GM19395 (cell line): Measurements from ENCODE around the gene SERPINB12.

Experiments
- ATAC-seq: cut with Tn5 transposase; IDR thresholded peaks from one replicate; pipeline ENCODE4 v1.9.1; 2021; ENCODE audit warnings: mild to moderate bottlenecking, moderate library complexity; ENCODE audit not compliant: unreplicated experiment

The SERPINB12 gene

DNA sequence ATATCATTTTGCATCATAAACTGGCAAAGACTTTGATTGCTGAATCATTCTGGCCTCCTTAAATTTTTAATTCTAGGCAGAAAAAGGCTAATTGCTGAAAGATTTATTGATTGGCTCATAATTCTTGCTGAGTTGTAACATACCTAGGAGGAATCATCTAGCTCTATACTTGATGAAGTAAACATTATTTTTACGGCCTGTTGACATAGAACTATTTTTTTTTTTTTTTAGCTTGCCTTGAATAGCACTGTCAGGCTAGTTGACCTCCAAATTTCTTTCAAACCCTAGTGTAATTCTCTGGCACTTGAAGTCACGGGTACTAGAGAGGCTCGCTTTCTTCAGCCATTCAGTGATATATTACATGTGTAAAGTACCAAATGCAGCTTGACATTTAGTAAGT is 2.8 kb downstream of the SERPINB12 start:
- ATAC-seq: no peak

DNA sequence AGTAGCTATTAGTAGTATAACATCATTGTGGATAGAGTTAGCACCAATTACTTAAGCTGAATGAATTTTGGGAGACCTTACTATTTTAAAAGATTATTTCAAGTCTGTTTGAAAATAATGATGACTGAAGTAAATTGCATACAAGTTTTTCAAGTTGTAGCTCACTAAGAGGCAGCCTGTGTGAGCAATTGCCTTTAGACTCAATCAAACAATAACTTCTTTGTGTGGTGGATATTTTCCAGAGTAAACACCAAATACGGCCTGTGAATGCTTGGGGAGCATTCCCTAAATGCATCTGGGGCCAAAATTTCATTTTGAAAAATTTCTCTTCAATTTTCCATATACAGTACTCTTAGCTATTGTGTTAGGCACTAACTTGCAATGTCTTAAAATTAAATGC is 7.9 kb downstream of the SERPINB12 start:
- ATAC-seq: no peak

DNA sequence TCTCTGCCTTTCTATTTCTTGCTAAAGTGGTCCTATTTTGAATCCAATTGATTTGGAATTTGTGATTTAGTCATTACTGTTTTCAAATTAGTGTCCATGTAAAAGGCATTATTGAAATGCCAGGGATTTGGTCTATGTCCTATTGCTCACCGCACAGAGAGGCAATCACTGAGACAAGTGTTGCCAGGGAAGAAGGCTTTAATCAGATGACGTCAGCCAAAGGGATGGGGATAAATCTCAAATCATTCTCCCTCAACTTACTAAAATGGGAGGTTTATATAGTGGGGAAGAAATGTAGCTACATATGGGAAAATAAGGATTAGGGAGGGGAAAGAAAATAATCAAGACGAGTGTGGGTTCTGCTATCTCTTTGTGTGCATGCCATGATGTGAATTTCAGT is 9.6 kb downstream of the SERPINB12 start:
- ATAC-seq: no peak

DNA sequence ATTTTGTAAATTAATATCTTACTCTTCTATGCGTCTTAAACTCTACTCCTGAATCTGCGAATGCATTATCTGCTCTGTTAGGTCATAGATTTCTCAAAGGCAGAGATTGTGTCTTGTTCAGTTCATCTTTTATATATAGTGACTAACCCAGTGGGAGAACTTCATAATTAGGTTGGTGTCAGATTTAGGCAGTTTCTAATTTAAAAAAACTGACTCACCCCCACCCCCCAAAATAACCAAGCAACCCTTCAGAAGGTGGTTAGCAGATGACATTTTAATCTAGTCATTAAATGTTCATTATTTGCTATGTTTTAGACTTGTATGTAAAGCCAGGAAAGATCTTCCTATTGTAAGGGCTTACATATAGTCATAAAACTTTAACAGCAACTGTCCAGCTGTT is 10.4 kb downstream of the SERPINB12 start:
- ATAC-seq: no peak

DNA sequence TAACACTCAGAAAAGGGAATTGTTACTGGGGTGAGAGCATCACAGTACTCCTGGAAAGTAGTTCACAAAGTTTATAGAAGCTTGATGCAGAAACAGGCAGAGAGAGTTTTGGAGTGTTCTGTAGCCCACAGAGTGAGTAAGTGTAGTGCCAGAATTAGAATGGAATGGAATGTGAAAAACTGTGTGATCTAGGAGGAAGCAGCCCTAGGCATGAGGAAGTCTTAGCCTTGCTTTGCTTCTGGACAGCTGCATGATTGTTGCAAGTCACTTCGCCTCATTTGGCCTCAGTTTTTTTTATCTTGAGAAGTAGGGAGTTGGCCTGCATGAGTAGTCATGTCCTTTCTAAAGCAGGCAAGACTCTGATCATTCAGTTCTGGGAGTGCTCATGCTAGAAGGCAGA is 10.9 kb downstream of the SERPINB12 start:
- no peak for ATAC-seq

DNA sequence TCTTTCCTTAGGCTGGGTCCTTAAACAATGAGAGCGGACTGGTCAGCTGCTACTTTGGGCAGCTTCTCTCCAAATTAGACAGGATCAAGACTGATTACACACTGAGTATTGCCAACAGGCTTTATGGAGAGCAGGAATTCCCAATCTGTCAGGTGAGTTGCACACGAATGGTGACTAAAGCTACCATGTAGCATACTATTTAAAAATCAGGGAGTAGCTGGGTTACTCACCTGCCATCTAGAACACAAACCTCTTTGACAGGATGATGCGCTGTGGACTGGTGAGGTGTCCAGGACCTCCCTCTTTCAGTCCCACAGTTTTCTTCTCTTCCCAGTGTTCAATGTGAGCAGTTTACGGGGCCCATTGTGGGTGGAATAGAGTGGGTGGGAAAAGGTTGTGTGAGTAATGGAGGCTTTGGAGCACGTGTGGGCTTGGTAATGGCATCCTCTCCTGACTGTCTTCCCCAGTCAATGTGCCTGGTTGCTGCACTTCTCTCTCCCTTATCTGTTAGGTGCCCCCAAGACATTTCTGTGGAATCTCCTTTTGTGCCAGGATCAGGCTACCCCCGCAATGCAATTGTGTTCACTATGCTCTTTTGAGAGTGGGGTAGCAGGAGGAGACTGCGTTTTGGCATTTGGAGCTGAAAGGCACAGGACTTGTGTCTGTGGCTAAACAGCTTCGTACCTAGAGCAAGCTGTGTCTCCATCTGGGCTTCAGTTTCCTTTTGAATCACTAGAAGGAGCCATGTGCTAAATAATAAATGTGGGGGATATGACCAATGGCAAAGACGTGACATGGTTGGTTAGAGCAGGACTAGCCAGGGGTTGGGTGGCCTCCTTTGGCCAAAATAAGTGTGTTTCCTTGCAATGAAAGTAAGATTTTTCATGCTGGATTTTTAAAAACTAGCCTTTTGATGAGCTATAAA is 17.7 kb downstream of the SERPINB12 start:
- ATAC-seq: peak; percentile 43

DNA sequence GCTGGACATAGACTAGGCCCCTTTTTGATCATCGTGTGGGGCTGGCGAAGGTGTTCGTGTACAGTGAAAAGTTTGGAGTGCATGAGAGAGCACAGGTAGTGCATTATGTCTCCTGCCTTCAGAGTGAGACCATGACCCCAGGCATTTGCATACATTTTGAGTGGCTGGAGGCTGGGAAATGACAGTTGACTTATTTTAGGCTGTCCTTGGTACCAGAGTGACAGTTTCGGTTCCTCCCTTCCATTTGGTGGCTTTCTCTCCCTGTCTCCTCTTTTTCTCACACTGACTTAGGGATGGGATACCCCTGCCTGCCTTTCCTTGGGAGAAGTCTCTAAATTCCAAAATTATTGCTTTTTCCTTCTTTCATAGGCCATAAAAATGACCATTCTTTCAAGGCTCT is 20.1 kb downstream of the SERPINB12 start:
- ATAC-seq: peak; percentile 79

DNA sequence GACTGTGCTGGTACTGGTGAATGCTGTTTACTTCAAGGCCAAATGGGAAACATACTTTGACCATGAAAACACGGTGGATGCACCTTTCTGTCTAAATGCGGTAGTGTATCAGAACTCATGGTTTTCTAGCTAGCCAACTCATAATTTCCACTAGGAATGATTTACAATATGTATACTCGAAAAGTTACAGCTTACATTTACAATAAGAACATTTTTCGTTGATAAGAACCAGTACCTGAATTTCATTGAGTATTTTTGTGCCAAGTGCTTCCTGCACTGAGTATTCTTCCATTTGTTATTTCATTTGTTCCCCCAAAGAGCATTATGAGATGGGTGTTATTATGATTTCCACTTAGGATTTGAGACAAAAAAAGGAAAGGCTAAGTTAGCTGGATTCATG is 21.9 kb downstream of the SERPINB12 start:
- no peak for ATAC-seq

DNA sequence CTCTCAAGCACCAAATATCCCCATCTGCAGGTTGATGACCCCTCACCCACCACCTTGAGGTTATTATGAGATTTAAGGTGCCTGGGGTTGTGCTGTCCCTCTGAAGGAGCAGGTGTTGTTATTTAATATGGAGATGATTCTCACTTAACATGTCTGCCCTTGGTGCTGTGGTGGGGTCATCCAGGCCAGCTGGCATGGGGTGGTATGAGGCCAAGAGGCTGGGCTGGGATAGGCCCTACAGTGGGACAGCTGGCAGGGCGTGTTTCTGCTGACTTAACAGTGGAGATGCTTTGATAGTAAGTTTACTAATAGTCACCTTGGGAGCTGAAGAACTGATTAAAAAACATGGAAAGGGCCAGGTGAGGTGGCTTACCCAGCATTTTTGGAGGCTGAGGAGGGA is 22.4 kb downstream of the SERPINB12 start:
- ATAC-seq: no peak

DNA sequence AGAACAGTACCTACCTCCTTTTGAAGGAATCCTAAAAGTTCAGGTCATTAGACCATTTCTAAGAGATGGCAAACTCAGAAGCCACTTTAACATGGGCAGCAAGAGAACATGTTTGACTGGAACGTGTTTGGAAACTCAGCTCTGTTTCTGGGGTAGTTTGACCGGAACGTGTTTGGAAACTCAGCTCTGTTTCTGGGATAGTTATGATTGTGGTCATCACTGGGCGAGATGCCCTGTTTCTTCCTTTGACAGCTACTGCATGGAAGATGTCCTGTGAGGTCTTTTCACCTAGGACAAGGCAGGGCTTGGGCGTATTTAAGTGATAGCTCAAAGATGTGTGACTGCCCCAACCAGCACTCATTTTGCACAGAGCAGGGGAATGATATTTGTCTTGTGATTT is 25.1 kb downstream of the SERPINB12 start:
- no peak for ATAC-seq

DNA sequence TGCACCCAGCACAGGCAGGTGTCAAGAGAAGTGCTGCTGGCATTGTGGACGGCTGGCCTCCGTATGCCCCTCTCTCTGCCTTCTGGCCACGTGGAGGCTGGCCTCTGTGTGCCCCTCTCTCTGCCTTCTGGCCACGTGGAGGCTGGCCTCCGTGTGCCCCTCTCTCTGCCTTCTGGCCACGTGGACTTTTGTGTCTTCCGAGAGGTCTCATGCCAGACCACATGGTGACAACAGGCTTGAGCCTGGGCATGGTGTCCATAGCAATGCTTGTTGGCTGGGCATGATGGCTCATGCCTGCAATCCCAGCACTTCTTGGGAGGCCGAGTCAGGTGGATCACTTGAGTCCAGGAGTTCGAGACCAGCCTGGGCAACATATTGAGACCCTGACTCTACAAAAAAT is 25.7 kb downstream of the SERPINB12 start:
- no peak for ATAC-seq

DNA sequence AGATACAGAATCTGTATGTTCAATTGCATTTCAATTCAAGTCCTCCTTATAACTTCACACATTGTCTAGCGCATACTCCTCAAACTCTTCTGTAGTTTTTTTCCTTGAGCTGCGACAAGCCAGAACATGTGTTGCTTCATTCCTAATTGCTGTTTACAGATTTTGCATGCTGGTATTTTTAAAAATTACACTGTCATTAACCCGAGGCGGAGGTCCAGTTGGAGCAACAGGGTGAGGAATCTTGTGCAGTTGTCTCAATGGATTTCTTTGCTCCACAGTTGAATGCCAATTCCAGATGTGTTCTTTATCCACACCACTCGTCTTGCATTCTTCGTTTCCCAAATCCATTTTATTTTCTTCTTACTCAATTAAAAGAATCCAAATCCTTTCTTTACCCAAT is 28.6 kb downstream of the SERPINB12 start:
- no peak for ATAC-seq

DNA sequence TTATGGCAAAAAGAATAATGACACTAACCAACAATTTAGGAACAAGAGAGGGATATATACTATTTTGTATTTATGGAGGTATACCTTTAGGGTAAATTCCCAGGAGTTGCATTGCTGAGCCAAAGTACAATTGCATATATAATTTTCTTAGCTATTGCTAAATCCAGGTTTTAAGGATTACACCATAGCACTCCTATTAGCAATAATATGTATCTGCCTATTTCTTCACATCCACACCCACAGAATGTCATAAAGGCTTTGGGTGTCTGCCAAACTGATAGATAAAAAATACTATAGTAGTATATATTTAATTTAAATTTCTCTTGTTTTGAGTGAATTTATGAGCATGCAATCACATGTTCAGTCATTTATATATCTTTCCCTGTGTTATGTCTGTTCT is 33.5 kb downstream of the SERPINB12 start:
- ATAC-seq: no peak

DNA sequence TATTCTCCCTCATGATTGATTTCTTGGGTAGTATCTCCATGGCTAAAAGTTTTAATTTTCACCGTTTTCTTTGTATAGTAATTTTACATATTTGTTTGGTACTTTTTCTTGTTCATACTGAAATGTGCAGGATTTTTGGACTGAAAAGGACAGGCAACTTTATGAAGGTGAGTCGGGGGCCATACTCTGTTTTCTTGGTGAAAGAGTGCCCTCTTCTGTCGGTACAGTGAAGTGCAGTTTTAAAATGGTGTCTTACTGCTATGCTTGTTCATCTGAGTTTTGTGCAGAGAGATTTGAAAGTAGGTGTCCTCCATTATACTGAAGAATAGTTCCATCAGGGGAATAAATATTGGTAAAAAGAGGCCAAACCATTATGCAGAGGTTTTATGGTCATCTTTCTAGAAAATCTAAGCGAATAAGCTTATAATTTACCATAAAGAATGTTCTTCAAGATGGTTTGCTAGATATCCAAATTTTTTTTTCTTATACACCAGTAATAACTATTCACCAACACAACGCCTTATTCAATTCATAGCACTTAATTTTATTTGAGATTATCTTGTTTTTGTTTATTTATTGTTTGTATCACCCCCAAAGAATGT is 36.3 kb downstream of the SERPINB12 start:
- peak; percentile 80 for ATAC-seq

DNA sequence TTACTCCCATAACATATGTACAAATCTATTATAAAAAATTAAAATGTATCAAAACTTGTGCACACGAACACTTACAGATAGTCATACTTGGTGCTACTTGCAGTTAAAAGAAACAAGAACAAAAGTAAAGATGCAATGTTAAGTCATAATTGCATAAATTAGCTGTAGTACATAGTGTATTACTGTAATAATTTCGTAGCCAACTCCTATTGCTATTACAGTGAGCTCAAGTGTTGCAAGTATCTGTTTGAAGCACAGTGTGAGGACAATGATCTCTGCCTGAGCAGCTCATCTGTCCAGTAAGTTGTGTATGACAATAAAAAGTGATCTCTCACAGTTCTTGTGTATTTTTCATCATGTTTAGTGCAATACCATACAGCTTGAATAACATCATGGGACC is 37.4 kb downstream of the SERPINB12 start:
- ATAC-seq: no peak

DNA sequence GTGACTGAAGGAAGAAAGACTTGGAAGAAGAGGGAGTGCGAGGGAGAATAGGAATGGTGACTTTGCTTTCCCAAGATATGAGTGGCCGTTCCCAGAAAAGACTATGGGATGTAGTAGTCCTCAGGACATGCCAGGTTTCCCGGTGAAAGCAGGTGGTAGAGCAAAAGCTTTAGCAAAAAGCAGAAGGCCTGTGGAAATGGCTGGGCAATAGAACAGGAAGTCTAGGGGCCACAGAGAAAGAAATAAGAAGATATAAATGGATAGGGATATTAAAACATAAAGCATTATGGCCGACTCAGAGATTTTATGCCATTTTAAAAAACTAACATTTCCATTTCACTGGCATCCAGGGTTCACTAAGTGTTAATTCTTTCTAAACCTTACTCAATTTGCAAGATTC is 43.8 kb downstream of the SERPINB12 start:
- ATAC-seq: no peak

DNA sequence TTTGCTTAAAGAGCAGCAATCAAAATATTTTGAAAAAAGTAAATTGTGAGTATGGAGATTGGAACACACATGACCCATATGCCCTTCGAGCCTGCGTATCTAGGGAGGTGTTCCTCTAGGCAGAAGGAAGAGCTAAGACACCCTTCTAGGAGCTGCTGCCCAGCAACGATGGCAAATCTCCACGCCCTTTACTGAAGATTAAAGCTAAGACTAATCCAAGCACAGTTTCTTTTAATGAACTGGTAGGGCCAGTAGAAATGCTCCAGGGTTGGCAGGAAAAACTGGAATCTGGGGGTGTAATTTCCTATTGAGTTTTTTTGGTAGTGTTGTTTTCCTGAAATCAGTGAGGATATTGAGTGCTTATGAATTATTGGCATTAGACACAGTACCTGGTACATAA is 44.3 kb downstream of the SERPINB12 start:
- ATAC-seq: no peak

DNA sequence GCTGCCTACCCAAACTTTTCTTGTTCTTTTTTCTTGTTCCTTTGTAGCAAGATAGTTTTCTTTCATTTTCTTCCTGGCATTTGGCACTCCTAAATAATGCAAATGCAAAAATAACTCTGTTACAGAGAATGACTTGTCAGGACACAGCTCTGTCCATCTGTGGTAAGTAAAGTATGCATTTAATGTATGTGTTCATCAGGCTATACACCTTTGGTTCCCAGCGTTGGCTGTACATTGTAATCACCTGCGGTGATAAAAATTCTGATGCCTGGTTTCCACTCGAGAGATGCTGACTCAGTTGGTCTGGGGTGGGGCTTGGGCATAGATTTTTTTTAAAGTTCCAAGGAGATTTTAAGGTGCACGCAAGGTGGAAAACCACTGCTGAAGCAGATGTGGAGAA is 44.8 kb downstream of the SERPINB12 start, which contains the start of gene SERPINB13:
Gene SERPINB13 (plus strand): TSS at position 378 of the 400 bp plus-strand sequence. CDS start 1,325 bp downstream, outside the sequence.
- no peak for ATAC-seq

DNA sequence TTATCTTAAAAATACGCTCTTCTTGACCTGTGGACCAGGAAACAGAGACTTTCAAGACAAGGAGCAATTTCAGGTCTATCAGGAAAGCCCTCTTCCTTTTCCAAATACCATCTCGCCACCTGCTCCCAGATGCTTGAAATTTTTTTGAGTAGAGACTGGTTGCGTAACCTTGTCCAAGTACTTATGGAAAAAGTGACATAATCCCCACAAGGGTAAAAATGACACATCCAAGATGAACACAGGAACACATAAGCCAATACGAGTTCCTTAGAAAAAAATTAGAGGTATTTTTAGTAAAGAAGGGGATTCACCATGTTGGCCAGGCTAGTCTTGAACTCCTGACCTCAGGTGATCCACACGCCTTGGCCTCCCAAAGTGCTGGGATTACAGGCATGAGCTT is 46.7 kb downstream of the SERPINB12 start:
- no peak for ATAC-seq

DNA sequence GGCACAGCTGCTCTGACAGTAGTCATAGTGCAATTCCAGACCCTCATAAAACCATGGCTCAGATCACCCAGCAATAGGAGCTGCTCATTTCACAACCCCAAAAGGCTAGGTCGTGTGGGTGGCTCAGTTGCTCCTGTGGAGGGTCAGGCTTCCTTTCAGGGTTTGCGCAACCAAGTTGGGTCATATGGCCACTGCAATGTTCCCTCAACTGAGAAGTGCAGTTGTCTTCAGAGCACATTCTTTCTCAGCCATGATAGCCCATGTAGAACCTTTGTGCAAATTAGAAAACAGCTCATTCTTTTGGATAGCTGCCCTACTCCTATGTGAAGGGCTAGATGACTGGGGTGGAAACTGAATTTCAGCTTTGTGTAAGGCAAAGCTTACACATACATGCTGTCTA is 48.2 kb downstream of the SERPINB12 start:
- ATAC-seq: no peak

DNA sequence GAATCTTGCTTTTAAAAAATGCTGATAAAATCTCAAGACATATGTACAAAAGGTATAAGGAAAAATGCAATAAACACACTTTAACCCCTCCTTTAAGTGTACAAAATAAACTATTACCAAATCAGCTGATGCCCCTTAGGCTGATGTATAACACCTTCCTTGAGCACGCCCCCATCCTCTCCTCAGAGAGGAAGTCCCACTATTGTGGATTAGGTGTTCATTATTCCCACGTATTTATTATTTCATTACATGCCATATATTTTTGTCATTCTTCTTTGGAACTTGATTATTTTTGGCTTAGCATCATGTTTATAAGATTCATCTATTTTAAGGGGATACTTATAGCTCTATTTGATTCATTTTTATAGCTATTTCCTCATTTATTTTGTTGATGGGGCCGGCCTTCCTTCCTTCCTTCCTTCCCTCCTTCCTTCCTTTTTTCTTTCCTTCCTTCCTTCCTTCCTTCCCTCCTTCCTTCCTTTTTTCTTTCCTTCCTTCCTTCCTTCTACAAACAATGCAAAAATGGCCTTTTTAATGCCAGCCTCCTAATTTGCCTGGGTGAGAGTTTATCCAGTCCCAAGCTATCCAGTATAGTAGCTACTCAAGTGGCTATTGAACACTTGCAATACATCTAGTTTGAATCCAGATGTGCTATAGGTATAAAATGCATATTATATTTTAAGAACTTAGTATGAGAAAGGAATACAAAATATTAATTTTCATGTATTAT is 49.0 kb downstream of the SERPINB12 start:
- no peak for ATAC-seq

DNA sequence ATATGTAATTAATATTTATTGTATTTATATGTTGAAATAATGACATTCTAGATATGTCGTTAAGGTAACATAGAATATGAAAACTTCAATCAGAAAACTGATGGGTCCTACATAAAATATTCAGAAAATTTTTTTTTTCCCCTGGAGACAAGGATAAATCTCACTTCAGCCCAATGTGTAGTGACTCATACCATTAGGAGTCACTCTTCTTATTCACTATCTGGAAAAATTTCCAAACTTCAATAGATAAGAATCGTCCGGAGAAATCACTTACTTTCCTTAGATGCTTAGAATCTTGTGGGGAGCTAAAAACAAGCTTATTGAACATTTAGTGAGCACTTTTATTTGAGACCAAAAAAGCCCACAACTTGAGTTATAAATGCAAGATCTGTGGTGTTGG is 49.6 kb downstream of the SERPINB12 start:
- no peak for ATAC-seq
